NCI-H526 treated with DMSO at 0.1 percent for 48 hours (cell line): ENCODE results near the gene NDUFA8.

Experiments
- DNase-seq: peaks from one replicate; lab custom pipeline; 2025; lab: John Stamatoyannopoulos, UW

The NDUFA8 gene

DNA sequence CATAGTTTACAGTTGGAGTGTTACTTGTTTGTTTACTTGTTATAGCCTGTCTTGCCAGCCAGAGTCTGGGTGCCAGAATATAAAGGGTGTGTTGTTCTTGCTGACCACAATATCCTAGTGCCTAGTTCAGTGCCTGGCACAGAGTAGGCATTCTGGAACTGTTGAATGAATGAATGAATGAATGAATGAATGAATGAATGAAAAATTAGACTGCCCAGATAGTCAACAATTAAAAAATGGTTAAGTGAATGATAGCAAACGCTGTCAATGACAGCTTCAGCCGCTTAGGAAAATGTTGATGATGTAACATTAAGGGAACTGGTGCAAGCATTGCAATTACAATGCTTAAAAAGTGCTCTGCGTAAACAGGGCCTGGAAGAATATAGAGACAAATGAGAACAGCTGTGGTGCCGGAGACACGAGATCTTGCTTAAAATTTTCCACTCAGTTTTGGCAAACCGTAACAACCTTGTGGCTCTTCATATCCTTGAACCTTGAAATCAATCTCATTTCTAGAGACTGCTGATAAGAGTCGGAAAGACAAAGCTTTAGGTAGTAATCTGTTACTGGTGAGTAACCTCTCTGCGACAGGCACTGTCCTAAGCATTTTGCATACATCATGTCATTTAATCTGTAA is 61.8 kb downstream of the NDUFA8 start:
- DNase-seq, result no peak

DNA sequence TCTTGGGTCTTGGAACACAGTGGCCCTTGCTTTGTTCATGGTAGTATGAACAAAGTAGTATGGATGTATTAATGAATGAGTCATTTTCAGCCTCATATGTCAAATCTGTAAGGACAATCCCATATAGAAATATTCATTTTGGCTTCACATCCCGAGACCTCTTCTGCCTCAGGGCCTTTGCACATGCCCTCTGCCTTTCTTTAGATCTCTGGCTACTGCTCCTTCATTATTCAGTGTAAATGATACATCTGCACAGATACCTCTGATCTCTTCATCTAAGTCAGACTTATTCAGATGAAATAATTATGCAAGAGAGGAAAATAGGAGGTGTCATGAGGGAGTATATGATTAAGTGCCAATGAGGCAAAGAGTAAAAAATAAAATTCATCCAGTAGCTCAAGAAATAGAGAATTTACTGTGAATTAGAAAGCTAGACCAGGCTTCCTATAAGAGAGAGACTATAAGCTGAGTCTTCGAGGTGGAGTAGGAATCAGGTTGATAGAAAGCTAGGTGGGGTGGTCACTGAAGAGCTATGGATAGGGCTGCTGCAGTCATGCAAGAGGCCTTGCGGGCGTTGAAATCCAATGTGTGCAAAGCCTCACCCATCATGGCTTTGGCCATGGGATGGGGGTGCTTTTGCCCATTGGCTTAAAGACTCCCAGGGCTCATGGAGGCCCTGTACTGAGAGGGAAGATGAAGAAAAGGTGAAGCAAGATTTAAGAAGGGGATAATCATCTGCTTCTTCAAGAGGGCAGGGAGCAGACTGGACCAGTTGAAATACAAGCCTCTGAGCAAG is 62.8 kb downstream of the NDUFA8 start:
- no peak for DNase-seq

DNA sequence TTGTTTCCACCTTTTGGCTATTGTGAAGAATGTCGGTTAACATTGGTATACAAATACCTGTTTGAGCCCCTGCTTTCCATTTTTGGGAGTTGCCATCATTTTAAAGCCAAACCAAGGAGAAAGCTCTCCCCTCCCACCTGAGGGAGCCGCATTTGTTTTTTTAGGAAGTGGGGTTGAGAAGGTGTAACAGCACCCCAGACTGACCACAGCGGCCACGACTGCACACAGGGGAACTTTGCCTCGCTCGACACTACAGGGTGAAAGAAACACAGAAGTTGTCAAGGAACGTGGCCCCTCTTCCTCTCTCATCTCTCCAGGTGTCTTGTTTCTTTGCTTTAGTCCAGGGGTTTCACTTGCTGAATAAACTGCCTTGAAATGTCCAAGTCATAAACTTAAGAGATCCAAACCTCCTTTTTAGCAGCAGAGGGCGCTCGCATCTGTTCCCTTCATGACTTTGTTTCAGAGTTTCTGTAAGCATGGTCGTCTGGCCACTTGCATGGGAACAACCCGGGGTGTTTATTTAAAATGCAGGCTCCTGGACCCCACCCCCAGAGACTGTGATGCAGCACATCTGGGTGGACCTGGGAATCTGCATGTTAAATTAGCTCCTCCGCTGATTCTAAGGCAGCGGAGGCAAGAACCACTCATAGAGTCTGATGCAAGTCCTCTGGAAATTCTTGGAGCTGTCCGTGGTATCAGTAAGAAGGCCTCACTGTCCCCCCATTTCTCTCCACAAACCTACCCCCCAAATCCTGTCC is 64.4 kb downstream of the NDUFA8 start:
- peak; percentile 5 for DNase-seq
